WTC11 (cell line): ENCODE data around the gene ZIC4. TPM values are rescaled to one million over a fixed set of nuclear protein-coding genes. Genes with fewer than 3 reads are reported as not detected.

Source experiments
- ATAC-seq: fragments of 200-7000 bp; cut with Tn5 transposase; 2 replicates; pipeline ENCODE4 v1.10.0; 2021; ENCODE audit warnings: mild to moderate bottlenecking, moderate library complexity
- CTCF ChIA-PET: fragments of 300-600 bp; sonication (Branson Sonifier 250); formaldehyde crosslinking; loops from one replicate; lab custom pipeline; 2021; ENCODE audit warnings: antibody characterized with exemption; lab: Charles Lee
- POLR2A ChIA-PET: fragments of 350-600 bp; sonication (Branson Sonifier 250); formaldehyde crosslinking; loops from one replicate; lab custom pipeline; 2021; ENCODE audit warnings: antibody characterized with exemption; lab: Charles Lee
- DNase-seq: peaks from one replicate; pipeline ENCODE4 v3.0.0; 2021; ENCODE audit warnings: low spot score
- H3K27ac Mint-ChIP-seq: 2 replicates; pipeline ENCODE4 v1.8.0; 2021; ENCODE audit warnings: mixed read lengths
- H3K27me3 Mint-ChIP-seq: 2 replicates; pipeline ENCODE4 v1.8.0; 2021; ENCODE audit warnings: low read depth, mild to moderate bottlenecking, moderate library complexity, mixed read lengths
- H3K36me3 Mint-ChIP-seq: 2 replicates; pipeline ENCODE4 v1.8.0; 2021; ENCODE audit warnings: mixed read lengths
- H3K4me1 Mint-ChIP-seq: 2 replicates; pipeline ENCODE4 v1.8.0; 2022; ENCODE audit warnings: mixed read lengths
- H3K4me3 Mint-ChIP-seq: 2 replicates; pipeline ENCODE4 v1.8.0; 2021; ENCODE audit warnings: mild to moderate bottlenecking, moderate library complexity, mixed read lengths
- H3K9me3 Mint-ChIP-seq: 2 replicates; pipeline ENCODE4 v1.8.0; 2021; ENCODE audit warnings: mixed read lengths
- CBFB ChIP-seq: sonication (generic); formaldehyde crosslinking; IDR thresholded peaks from 2 replicates; pipeline ENCODE4 v1.8.1; 2022; ENCODE audit warnings: mild to moderate bottlenecking, low read depth, missing genetic modification reagents
- ESRRA ChIP-seq: sonication (generic); formaldehyde crosslinking; IDR thresholded peaks from 2 replicates; pipeline ENCODE4 v1.8.1; 2022; ENCODE audit warnings: mild to moderate bottlenecking, missing genetic modification reagents, borderline replicate concordance
- GABPB1 ChIP-seq: sonication (generic); formaldehyde crosslinking; IDR thresholded peaks from 2 replicates; pipeline ENCODE4 v1.8.1; 2023; ENCODE audit warnings: mild to moderate bottlenecking, missing genetic modification reagents
- KAT7 ChIP-seq: sonication (generic); formaldehyde crosslinking; IDR thresholded peaks from 2 replicates; pipeline ENCODE4 v1.8.1; 2023; ENCODE audit warnings: missing genetic modification reagents, mild to moderate bottlenecking, borderline replicate concordance
- MXD4 ChIP-seq: fragments of 250-450 bp; sonication (Bioruptor Pico); IDR thresholded peaks from 2 replicates; pipeline ENCODE4 v1.8.0; 2021; ENCODE audit warnings: mild to moderate bottlenecking, moderate library complexity, borderline replicate concordance
- TCF7 ChIP-seq: sonication (generic); formaldehyde crosslinking; IDR thresholded peaks from 2 replicates; pipeline ENCODE4 v1.8.0; 2022; ENCODE audit warnings: mild to moderate bottlenecking, low read depth, missing genetic modification reagents, moderate library complexity
- TEAD1 ChIP-seq: sonication (generic); formaldehyde crosslinking; IDR thresholded peaks from 2 replicates; pipeline ENCODE4 v1.8.0; 2022; ENCODE audit warnings: mild to moderate bottlenecking, missing genetic modification reagents
- ZNF121 ChIP-seq: sonication (generic); formaldehyde crosslinking; IDR thresholded peaks from 2 replicates; pipeline ENCODE4 v1.8.0; 2023; ENCODE audit warnings: missing genetic modification reagents
- ZNF416 ChIP-seq: fragments of 250-450 bp; sonication (Bioruptor Pico); IDR thresholded peaks from 2 replicates; pipeline ENCODE4 v1.9.0; 2021; ENCODE audit warnings: mild to moderate bottlenecking, inconsistent platforms
- ZNF423 ChIP-seq: fragments of 250-450 bp; sonication (Bioruptor Pico); IDR thresholded peaks from 2 replicates; pipeline ENCODE4 v2.1.2; 2022; ENCODE audit warnings: mild to moderate bottlenecking, moderate library complexity
- total RNA-seq: library from RNA; stranded (reverse); gene quantifications from 3 replicates; pipeline ENCODE4 v1.2.3, GENCODE V29; 2021
- TF ChIP-seq, protein P1 (sequence below): sonication (generic); formaldehyde crosslinking; conservative IDR thresholded peaks from 2 replicates; pipeline ENCODE4 v1.8.1; 2022; ENCODE audit warnings: mild to moderate bottlenecking, missing genetic modification reagents
- TF ChIP-seq, protein P2 (sequence below): sonication (generic); formaldehyde crosslinking; IDR thresholded peaks from 2 replicates; pipeline ENCODE4 v1.8.1; 2023; ENCODE audit warnings: mild to moderate bottlenecking, missing genetic modification reagents, moderate library complexity
- TF ChIP-seq, protein P3 (sequence below): sonication (generic); formaldehyde crosslinking; IDR thresholded peaks from 2 replicates; pipeline ENCODE4 v1.8.1; 2022; ENCODE audit warnings: mild to moderate bottlenecking, moderate library complexity, missing genetic modification reagents
- TF ChIP-seq, protein P4 (sequence below): sonication (generic); formaldehyde crosslinking; IDR thresholded peaks from 2 replicates; pipeline ENCODE4 v1.8.0; 2022; ENCODE audit warnings: mild to moderate bottlenecking, missing genetic modification reagents
- TF ChIP-seq, protein P5 (sequence below): sonication (generic); formaldehyde crosslinking; IDR thresholded peaks from 2 replicates; pipeline ENCODE4 v1.8.0; 2023; ENCODE audit warnings: missing genetic modification reagents
- TF ChIP-seq, protein P6 (sequence below): sonication (generic); formaldehyde crosslinking; IDR thresholded peaks from 2 replicates; pipeline ENCODE4 v1.8.1; 2022; ENCODE audit warnings: low read depth, mild to moderate bottlenecking, moderate library complexity, missing genetic modification reagents, borderline replicate concordance
- TF ChIP-seq, protein P7 (sequence below): fragments of 250-450 bp; sonication (Bioruptor Pico); IDR thresholded peaks from 2 replicates; pipeline ENCODE4 v1.8.0; 2021; ENCODE audit warnings: mild to moderate bottlenecking

The ZIC4 gene
- total RNA-seq, 1 experiment from 2014 or later: 3.5 TPM

DNA sequence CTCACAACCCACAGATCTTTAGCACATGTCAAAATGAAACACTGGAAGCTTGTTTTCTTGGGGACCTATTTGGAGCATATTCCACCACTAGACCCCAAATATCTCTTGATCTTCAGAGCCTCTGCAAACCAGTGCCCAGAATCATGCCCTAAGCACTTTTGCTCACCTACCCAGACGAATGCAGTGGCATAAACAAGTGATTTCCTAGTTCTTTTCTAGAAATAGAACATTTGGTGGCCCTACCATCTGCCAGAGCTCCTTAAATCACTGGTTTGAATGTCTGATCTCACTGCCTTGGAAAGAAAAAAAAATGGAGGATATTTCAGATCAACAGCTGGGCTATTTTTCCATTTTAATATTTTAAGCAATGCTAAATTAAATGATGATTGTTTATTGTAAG is 5.3 kb downstream of the ZIC4 start:
- peaks cover 87% of the 10 kb centered on the region for H3K4me1 Mint-ChIP-seq
- TF ChIP-seq, protein P1, sequence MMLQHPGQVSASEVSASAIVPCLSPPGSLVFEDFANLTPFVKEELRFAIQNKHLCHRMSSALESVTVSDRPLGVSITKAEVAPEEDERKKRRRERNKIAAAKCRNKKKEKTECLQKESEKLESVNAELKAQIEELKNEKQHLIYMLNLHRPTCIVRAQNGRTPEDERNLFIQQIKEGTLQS (CRISPR knock-in tag): no peak
- TF ChIP-seq ZNF416 (CRISPR knock-in tag) (no peak), ZNF423 (no peak)
- TF ChIP-seq, all 79 proteins: peak for 0
- Mint-ChIP-seq H3K4me3 (no peak overlapping the region), H3K36me3 (no peaks in the 10 kb centered on the region), H3K27ac (no peak overlapping the region), H3K9me3 (no peaks in the 10 kb centered on the region), H3K27me3 (peaks cover 100% of the 10 kb centered on the region)
- DNase-seq (no peak), ATAC-seq (no peak)
- ChIA-PET POLR2A (no interaction called here), CTCF (interaction anchor here (0.7 to 1.8 kb wide), 6 partner anchors 8 to 46 kb away, joined by 3 to 7 read pairs (median 5); partner anchors contain the start of gene ZIC1)

DNA sequence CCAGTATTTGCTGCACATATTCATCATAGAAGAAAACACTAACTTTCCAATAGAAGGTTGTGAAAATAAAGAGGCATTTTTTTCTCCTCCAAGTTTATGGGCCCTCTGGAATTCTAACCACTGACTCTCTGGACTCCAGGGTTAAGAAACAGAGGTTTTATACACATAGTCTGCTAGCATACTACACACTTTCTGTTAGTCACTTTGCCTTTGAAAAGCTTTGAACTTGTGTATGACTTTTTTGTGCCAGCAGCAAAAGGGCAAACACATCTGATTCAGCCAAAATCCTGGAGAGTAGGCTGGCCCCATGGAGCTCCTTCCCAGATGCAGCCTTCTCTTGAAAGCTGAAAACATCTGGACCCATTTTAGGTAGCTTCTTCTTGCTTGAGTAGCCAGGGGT is 6.2 kb downstream of the ZIC4 start:
- POLR2A ChIA-PET: no interaction called here
- TF ChIP-seq, protein P2, sequence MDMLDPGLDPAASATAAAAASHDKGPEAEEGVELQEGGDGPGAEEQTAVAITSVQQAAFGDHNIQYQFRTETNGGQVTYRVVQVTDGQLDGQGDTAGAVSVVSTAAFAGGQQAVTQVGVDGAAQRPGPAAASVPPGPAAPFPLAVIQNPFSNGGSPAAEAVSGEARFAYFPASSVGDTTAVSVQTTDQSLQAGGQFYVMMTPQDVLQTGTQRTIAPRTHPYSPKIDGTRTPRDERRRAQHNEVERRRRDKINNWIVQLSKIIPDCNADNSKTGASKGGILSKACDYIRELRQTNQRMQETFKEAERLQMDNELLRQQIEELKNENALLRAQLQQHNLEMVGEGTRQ (CRISPR knock-in tag): no peak
- TF ChIP-seq, protein P3, sequence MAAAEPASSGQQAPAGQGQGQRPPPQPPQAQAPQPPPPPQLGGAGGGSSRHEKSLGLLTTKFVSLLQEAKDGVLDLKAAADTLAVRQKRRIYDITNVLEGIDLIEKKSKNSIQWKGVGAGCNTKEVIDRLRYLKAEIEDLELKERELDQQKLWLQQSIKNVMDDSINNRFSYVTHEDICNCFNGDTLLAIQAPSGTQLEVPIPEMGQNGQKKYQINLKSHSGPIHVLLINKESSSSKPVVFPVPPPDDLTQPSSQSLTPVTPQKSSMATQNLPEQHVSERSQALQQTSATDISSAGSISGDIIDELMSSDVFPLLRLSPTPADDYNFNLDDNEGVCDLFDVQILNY (CRISPR knock-in tag): no peak
- TF ChIP-seq, protein P4, sequence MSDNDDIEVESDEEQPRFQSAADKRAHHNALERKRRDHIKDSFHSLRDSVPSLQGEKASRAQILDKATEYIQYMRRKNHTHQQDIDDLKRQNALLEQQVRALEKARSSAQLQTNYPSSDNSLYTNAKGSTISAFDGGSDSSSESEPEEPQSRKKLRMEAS (CRISPR knock-in tag): no peak
- TF ChIP-seq, protein P5, sequence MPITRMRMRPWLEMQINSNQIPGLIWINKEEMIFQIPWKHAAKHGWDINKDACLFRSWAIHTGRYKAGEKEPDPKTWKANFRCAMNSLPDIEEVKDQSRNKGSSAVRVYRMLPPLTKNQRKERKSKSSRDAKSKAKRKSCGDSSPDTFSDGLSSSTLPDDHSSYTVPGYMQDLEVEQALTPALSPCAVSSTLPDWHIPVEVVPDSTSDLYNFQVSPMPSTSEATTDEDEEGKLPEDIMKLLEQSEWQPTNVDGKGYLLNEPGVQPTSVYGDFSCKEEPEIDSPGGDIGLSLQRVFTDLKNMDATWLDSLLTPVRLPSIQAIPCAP (CRISPR knock-in tag): no peak
- TF ChIP-seq, protein P6, sequence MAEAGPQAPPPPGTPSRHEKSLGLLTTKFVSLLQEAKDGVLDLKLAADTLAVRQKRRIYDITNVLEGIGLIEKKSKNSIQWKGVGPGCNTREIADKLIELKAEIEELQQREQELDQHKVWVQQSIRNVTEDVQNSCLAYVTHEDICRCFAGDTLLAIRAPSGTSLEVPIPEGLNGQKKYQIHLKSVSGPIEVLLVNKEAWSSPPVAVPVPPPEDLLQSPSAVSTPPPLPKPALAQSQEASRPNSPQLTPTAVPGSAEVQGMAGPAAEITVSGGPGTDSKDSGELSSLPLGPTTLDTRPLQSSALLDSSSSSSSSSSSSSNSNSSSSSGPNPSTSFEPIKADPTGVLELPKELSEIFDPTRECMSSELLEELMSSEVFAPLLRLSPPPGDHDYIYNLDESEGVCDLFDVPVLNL (CRISPR knock-in tag): no peak
- TF ChIP-seq, protein P7, sequence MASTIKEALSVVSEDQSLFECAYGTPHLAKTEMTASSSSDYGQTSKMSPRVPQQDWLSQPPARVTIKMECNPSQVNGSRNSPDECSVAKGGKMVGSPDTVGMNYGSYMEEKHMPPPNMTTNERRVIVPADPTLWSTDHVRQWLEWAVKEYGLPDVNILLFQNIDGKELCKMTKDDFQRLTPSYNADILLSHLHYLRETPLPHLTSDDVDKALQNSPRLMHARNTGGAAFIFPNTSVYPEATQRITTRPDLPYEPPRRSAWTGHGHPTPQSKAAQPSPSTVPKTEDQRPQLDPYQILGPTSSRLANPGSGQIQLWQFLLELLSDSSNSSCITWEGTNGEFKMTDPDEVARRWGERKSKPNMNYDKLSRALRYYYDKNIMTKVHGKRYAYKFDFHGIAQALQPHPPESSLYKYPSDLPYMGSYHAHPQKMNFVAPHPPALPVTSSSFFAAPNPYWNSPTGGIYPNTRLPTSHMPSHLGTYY (CRISPR knock-in tag): no peak
- TF ChIP-seq MXD4 (CRISPR knock-in tag): no peak
- TF ChIP-seq ESRRA (CRISPR knock-in tag): no peak
- TF ChIP-seq TCF7 (CRISPR knock-in tag): no peak
- no peak for TF ChIP-seq KAT7 (CRISPR knock-in tag)
- TF ChIP-seq GABPB1: no peak
- TF ChIP-seq CBFB: no peak
- TF ChIP-seq ZNF121 (CRISPR knock-in tag): no peak
- TF ChIP-seq TEAD1 (CRISPR knock-in tag): no peak
- ATAC-seq (no peak), DNase-seq (no peak)
- H3K4me3 Mint-ChIP-seq: no peak overlapping the region
- H3K27ac Mint-ChIP-seq: no peak overlapping the region
- H3K4me1 Mint-ChIP-seq: peaks cover 87% of the 10 kb centered on the region
- H3K36me3 Mint-ChIP-seq: no peaks in the 10 kb centered on the region
- CTCF ChIA-PET: interaction anchor here (0.7 to 4.9 kb wide), 8 partner anchors 8 to 677 kb away, joined by 3 to 32 read pairs (median 5); partner anchors contain the start of gene ZIC1
- H3K9me3 Mint-ChIP-seq: no peaks in the 10 kb centered on the region
- H3K27me3 Mint-ChIP-seq: peaks cover 100% of the 10 kb centered on the region
